Activated CD4-positive, alpha-beta T cell treated with anti-CD3 and anti-CD28 coated beads, Interleukin-2, Interleukin-6, amounts not matched to agents 100 ng/mL and 50 ng/mL, durations not matched to agents 16 hours and 8 hours (primary cell): Measurements from ENCODE around the gene NIPA2.

Experiments
- DNase-seq: peaks from one replicate; pipeline ENCODE4 v3.0.0-alpha.2; 2020

The NIPA2 gene

DNA sequence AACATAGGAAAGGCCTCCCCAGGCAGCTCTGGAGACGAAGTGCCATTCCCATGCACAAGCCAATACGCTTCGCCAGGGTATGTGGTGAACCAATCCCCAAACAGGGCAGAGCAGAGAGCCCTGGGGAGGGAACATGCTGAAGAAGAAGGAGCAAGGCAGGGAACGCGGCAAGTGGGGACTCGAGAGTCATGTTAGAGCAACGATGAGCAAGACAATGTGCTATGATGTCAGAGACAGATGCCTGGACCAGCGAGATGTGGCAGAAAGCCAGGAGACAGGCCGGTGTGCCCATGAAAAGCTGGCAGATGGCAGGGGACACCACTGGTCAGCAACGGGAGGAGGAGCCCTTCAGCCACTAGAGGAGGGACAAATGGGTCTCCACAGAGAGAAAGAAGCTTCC is 39.6 kb downstream of the NIPA2 start:
- no peak for DNase-seq

DNA sequence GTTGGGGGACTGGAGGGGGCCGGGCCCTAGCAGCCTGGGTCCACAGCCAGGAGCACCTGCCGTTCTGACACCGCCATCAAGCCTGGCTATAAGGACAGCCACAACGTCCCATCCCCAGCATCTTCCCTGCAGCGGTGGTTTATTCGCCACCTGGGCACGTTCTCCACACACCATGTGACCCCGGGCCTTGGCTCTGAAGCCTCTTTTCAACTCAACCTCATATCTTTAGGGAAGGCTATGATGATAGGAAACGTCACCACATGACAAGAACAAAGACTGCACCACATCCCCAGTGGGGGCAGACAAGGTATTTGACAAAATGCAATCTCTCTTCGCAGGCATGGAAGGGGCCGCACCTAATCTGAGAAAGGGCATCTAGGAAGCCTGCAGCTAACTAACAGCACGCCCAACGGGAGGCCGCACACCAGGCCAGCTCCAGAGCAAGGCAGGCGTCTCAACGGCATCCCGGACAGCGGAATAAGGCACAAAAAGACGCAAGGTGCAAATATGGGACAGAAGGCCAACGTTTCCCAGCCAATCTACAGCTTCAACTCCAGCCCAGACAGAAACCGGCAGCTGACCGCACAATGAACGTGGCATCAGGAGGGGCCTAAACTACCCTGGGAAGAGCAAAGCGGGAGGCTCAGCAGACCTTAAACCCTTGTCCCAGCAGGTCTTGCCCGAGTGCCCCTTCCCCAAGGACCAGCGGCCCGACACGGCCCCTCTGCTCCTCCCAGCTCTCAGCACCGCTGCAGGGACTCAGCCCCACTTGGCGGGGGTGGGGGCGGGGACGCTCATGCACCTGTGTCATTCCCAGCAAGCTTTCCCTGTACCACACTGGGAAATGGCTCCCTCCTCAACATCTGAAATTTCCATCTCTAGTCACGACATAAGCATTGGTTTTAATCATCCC is 41.9 kb downstream of the NIPA2 start:
- DNase-seq = no peak

DNA sequence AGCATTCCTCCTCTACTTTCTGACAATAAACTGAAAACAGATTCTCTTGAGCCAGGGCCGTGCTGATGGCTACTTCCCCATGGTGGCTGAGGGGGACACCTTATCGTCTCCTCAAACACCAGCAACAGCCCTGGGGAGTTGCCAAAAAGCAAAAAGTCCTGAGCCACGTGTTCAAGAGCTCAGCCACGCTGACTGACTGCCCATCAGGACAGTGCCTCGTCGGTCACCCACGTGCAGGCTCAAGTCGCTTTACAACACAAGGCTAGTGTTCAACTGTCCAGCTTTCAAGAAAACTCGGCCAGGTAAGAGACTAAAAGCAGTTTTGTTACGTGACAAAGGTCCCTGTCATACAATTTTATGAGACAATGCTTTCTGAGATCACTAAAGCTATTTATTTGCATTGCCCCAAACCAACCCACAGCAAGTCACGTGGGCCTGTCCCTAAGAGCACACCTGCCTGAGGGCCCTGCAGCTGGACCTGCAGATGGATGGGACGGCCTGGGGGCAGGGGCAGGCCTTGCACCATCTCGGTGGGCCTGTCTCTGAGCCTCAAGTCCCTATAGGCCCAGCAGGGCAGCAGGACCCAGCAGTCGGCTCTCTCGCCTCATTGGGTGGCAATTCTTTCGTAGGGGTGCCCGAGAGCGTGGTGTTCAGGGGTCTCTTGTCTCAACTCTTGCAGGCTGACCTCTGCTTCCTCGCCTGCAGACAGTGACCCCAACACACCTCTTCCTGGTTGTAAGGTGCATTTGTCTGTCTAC is 42.7 kb downstream of the NIPA2 start:
- no peak for DNase-seq

DNA sequence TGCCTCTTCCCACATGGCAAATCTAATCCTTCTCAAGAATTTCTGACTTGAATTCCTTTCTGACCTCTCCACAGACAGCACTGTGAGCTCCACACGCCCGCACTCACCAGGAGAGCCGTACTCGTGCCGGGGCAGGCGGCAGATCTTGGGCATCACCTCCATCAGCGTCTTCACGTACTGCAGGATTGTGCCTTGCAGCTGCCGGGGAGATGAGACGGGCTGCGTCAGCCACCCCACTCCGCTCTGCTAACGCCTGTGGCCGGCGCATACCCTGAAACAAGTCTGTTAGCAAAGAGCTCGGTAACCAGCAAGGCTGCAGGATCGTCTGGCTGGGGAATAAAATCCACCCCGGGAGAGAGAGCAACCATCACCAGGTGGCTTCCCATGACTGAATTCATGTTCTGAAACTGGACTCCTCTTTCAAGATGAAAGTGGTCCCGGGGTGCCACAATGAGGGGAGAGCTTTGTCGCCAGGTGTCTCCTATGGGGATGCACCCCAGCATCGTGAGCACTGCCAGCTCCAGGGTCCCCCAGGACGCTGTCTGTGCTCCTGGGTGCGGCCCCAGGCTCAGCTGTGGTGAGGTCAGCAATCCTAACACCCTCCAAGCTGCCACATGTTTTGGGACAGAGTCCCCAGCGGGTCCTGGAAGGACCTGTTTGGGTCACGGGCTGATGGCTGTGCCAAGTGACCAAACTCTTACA is 43.4 kb downstream of the NIPA2 start:
- no peak for DNase-seq

DNA sequence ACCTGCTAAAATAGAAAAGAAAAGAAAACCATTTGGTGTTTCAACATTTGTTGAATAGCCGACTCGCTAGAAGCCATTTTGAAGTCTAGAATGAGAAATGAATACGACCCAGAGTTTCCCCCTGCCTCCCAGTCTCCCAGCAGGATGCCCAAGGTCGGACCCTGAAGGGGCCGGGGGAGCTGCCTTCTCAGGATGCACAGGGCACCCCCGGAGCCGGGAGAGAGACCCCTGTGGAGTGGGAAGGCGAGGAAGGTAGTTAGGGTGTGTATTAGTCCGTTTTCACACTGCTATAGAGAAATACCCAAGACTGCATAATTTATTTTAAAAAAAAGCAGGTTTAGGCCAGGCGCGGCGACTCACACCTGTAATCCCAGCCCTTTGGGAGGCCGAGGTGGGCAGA is 44.7 kb downstream of the NIPA2 start:
- no peak for DNase-seq

DNA sequence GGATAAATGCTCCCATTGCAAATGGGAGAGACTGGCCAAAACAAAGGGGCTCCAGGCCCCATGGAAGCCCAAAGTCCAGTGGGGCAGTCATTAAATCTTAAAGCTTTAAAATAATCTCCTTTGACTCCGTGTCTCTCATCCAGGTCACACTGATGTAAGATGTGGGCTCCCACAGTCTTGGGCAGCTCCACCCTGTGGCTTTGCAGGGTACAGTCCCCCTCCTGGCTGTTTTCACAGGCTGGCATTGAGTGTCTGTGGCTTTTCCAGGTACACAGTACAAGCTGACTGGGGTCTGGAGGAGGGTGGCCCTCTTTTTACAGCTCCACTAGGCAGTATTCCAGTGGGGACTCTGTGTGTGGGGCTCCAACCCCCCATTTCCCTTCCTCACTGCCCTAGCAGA is 45.9 kb downstream of the NIPA2 start:
- DNase-seq = peak; percentile 34

DNA sequence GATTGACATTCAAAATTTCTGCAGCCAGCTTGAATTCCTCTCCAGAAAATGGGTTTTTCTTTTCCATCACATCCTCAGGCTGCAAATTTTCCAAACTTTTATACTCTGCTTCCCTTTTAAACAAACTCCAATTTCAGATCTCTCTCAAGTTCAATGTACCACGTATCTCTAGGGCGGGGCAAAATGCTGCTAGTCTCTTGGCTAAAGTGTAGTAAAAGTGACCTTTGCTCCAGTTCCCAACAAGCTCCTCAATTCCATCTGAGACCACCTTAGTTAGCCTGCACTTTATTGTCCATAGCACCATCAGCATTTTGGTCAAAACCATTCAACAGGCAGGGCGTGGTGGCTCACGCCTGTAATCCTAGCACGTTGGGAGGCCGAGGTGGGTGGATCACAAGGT is 46.7 kb downstream of the NIPA2 start:
- no peak for DNase-seq

DNA sequence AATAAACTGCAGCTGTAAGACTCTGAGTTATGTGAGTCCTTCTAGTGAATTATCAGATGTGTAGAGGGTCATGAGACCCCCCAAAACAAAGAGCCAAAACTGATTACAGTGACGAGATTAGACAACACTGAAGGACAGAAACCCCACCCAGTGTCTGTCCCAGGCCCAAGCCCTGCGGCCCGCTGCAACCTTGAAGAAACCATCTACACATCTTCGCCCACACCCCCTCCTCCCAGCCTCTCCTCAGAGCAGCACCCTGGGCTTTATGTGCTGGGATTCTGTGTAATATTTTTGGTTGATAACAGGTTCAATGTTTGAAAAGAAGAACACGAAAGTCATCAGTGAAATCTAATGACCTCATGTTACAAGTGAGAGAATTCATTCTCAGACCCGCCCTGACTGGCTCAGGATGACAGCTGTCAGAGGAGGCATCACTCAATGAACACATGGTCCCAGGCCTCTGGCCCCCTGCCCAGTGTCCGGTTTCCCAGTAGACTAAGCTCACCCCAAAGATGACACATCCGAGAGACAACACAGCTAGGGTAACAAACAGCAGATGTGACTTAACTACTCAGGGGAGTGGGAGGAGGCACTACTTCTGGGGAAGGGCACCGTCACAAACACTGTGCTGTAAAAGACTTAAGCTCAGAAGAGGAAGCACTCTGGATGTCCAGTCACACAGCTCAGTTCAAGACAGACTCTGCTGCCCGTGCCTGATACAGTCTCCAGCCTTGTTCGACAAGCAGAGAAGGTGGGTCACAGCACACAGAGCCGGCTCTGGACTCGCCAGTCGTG is 48.9 kb downstream of the NIPA2 start:
- DNase-seq = no peak

DNA sequence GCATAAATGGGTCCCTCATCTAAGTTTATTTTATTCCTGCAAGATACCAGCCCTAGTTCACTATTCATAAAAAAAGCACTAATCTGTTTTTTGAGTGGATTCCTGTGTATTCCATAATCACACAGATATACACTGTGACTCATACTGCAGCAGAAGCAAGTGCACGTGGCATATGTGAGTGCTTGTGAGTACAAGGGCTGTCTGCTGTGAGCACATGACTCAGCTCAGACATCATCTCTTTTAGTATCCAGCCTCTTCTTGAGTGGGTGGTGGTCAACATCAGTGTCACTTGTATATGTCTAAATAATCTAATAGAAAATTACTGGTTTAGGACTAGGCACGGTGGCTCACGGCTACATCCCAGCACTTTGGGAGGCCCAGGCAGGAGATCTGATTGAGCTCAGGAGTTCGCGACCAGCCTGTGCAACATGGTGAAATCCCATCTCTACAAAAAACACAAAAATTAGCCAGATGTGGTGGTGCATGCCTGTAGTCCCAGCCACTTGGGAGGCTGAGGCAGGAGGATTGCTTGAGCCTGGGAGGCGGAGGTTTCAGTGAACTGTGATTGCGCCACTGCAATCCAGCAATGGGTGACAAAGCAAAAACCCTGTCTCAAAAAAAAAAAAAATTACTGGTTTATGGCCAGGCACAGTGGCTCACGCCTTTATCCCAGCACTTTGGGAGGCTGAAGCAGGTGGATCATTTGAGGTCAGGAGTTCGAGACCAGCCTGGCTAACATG is 49.8 kb downstream of the NIPA2 start:
- DNase-seq = no peak

DNA sequence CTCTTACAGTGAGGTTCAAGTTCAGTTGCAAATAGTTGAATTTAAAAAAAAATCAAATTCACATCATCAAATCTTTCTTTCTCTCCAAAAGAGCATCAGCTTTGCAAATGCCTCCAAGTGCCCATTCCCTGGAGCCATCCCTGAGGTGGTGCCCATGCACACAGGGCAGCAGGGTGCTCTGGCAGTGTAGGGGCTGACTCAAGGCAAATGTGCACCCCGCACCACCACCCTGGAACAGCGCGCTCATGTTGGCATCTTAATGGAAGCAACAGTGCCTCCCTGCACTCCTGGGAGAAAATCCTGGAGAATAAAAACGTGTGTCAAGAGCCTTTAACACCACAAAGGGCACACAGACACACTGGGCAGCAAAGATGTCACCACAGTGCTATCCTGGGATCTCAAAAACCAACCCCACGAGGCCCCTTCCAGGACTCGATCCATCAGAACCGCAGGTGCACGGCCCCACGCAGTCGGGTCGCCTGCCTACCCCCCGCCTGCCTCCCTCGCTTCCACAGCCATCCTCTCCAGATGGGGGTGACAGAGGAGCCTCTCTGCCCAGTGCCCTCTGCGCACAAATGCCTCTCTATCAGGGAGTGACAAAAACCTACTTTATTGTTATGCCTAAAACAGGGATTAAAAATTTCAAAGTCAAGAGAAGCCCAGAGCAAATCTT is 50.8 kb downstream of the NIPA2 start:
- no peak for DNase-seq

DNA sequence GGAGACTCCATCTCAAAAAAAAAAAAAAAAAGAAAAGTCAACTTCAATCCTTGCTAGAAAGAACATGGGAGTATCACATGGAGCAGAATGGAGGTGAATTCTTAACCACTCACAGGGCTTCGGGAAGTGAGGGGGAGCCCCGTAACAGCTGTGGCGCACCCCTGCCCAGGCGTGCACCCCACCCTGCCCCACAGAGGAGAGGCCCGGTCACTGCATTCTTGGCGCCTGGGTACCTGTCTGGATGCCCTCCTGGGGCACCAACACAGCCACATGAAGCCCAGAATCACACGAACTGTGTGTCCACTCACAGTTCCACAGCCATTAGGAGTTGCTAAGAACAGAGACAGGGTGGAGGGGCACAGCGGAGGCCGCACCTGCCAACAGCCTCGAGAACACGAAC is 51.8 kb downstream of the NIPA2 start:
- no peak for DNase-seq

DNA sequence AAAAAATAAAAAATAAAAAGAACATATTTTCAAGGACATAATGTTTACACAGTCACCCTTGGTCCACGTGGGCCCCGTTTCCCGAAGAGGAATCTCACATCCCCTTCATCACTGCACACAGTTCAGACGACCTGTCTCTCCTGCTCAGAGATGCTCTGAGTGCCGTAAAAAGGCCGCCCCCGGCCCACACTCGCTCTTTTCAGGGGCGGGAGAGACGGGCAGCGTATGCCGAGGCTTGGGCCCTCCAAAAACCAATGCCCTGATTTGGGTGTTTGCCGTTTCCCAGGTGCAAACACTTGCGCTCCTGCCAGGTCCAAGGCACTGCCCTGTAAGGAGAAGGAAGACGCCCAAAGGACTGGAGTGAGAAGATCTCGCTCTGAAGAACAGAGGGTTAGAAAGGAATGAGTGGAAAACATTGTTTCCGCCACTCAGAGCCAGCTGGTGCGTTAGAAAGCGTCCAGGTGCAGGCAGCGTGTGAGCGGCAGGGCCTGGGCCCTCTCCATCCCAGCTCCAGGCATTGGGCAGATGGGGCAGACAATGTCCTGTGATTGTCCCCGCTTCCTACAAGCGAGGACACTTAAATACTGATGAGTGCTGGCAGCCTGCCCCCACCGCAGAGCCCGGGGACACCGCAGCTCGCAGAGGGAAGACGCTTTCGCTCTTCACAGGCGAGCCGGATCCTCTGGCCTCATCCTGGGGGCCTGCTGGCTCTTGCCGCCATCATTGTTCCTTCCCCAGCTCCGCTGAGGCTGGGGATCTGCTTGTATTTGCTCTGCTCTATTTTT is 53.2 kb downstream of the NIPA2 start:
- no peak for DNase-seq

DNA sequence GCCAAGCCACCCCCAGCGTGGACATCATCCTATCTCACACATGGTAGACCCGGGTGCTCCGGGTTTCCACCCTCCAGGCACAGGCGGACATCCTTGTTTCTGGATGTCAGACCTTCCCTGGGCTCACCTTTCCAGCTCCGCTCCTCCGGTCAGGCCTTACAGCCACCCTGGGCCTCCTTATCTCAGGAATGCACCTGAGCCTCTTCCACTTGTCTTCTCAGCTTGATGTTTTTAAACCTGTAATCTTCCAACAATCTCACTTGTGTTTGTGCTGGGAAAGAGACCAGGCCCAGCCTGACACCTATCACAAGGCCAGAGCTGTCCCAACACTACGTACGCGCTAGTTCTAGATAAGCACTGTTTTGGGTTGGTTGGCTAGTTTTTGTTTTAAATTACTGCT is 53.9 kb downstream of the NIPA2 start:
- no peak for DNase-seq

DNA sequence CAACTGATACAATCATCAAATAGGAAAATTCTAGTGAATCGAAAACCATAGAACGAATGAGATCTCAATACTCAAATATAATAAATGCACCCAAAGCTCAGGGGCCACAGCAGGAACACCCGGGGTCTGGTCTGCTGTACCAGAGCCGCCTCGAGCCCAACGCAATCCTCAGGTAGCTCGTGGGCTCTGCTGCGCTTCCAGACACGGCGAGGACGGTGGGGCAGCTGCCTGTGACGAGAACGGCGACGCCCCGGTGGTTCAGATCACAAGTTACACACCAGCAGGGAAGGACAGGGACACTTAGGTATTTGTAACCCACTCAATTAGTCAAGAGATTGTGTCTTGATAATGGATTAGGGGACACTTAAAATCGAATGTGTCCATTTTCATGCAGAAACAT is 54.6 kb downstream of the NIPA2 start:
- DNase-seq = no peak

DNA sequence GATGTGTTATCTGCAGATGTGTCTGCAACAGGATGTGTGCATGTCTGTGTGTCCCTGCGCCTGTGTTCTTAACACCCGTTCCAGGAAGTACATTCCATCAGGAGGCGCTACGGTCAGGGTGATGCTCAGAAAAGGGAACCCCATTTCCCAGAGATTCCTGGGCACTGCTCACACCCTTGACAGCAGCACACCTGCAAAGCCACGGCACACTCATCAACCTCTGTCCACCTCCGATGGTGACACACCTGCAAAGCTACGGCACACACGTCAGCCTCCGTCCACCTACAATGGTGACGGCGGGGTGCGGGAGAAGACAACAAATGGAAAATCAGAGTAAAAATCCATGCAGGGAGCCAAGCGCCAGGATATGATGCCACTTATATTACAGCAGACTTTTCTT is 55.4 kb downstream of the NIPA2 start:
- no peak for DNase-seq

DNA sequence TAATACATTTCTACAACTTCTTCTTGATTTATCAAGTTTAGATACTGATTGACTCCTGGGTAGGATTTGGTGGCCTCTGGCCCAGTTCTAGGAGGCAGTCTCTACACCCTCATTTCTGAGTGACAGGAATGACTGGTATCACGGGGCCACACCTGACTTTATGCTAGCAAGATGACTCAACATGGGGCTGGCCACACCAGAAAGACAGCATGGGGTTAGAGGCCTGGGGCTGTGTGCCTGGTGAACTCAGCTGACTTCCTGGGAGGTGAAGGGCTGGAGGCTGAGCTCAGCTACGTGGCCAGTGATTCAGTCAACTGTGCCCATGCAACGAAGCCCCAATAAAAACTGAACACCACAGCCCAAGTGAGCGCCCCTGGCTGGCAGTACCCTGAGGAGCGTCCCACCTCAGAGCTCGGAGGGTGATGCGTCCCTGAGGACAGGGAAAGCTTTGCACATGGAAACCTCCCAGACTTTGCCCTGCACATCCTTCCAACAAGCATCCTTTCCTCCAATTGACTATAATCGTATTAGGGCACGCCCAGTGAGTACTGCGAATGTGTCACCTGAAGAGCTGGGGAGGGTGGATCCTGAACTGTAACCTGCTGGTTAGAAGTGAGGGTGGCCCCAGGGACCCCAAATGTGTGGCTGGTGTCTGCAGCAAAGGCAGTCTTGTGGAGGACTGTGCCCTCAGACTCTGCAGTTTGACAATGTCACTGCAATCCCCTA is 57.2 kb downstream of the NIPA2 start:
- peak; percentile 87 for DNase-seq

DNA sequence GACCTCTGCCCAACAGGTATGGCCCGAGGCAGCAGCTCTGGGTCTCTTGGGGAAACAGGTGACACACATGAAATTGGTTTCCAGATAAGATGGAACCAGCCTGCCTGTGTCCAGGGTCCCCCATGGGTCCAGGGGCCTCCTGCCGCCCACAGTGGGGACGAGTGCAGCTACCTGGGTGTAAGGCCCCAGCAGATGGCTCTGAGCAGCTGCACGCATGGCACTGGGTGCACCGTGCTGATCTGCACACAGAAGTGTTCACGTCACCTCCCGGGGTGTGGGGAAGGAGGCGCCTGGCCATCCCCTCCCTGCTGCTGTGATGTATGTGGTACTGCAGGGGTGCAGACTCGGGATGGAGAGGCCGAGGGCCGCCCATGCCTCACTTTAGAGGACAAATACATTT is 63.6 kb downstream of the NIPA2 start:
- DNase-seq = no peak

DNA sequence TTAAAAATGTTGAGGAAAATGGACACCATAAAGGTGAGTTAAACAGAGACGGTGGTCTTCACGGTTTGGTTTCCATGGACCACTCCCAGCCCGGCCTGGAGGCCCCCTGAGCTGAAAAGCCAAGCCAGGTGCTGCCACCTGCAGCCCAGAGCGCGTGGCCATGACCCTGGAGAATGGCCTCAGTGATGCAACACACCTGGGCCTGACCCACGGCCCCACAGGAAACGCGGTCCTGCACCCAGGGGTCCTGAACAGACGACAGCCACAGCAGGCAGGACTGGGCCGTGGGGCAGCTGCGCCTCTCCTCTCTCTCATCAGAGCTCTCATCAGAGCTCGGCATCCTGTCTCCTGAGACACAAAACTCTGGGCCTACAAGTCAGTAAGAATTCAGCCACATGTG is 64.1 kb downstream of the NIPA2 start:
- DNase-seq = no peak

DNA sequence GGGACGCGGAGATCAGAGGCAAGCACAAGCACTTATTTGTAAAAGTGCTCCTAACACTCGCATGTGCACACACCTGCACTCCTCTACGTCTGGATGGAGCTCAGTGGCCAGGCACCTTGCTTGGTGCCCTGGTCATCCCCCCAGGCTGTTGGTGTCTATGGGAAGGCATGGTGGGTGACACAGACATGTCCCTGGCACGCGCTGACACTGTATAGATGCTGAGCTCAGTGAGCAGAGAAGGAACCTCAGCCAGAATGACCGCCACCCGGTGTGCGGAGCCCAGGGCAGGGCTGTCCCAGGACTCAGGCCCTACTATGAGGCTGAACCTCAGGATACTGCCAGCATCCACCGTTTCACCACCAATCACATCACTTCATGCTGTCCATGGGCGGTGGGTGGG is 64.5 kb downstream of the NIPA2 start:
- no peak for DNase-seq

DNA sequence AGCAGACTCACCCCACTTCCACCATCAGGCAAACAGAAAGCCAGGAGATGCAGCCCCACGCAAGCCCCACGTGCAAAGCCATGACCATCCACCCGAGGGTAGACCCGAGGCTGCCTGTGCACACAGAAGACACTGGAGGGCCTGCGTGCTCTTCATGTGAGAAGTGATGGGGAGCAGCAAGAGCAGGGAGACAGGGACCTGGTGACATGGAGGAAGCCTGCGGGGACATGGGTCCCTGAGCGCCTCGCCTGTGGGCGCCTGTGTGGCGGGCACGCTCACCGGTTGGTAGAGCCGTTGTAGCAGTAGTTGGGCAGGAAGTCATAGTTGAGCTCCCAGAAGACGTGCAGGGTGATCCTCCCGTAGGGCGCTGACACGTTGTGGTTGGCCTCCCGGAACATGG is 65.0 kb downstream of the NIPA2 start:
- DNase-seq = no peak
